ENCODE data around the gene GDF10.

DNA sequence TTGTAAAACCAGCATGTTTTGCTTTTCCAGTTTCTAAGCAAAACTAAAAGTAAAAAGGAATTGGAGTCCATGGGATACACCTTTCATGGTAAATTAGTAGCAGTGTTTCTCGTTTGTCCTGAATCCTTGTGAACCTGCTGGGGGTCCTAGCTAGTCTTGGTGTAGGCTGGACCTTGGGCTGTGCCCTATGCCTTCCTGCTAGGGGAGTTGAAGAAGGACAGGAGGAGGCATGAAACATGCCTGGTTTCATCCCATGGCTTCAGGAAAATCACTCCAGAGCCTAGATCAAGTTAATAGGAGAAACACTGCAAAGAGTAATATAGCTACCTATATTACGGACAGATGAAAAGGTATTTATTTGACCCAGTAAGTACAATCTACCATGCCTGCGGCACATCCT, 41.1 kb upstream of the GDF10 start:
- TF ChIP-seq CTCF (IDR thresholded peaks at IDR 0.05) (no peak), POLR2A (IDR thresholded peaks at IDR 0.05) (no peak)

All from lower leg skin (tissue), 3 donors.